Measurements from ENCODE around the gene ZMIZ1.
A peak's percentile ranks its signal among the peaks of the same experiment; 100 is the strongest.

Gene ZMIZ1

DNA sequence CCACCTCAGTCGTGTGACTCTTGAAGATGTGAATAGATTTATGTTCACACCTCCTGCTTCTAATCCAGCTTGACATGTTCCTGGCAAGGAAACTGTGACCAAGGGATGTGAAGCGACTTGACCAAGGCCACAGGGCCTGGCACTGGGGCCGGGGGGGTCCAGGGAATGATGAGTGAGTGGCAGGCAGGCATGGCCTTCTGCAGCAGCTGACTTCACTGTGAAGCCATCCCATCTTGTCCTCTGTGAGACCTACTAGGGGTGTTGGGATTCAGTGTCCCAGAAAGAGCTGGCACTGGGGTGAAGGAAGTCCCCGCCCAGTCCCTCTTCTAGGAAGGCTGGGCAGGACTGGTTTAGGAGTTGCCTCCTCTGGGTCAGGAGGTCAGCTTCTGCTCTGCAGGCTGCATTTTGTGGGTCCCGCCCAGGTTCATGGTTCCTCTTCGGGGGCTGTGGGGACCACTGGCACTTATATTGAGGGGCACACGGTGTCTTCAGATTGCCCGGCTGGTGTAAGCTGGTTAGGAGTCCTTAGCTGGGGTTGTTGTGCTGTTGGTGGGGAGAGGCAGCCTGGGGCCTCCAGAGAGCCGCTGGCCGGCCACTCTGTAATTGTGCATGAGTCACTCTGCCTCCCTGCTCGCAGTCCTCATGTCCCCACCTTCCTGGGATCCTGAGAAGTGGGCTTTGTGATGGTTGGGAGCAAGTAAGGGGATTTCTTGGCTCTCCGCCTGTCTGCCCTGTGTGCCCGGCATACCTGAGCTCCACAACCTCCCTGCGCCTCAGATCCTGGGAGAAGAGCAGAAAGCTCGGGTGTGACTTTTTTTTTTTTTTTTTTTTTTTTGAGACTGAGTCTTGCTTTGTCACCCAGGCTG lies 11.0 kb downstream of the ZMIZ1 start:
- no peak for DNase-seq (ENCODE audit: low spot score)

DNA sequence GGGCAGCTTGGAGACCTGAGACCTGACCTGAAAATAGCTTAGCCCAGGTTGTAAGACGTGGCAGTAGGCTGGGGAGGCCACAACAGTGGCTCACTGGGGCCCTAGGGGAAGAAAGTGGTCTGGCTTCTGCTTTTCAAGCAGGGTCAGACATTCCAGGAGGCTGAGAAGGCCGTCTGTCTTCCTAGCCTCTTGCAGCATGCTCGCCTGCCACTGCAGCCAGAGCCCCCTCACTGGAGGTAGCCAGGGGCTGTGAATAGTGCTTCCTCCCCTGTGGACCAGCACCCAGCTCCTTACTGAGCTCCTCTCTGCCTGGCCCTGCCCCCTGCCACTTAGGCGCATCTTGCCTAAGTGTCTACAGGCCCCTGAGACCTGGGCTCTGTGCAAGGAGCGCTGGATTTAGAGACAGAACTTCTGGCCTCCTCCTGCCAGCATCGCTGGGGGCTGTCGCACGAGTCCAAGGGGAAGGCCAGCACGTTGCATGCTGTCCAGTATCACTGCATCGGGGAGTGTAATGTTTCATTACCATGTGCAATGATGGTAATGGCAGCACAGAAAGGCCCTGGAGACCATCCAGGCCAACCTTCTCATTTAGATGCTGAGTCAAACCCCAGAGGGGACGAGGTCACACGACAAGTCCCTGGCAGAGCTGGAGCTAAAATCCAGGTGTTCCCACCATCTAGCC lies 12.7 kb downstream of the ZMIZ1 start:
- DNase-seq (ENCODE audit: low spot score): no peak

DNA sequence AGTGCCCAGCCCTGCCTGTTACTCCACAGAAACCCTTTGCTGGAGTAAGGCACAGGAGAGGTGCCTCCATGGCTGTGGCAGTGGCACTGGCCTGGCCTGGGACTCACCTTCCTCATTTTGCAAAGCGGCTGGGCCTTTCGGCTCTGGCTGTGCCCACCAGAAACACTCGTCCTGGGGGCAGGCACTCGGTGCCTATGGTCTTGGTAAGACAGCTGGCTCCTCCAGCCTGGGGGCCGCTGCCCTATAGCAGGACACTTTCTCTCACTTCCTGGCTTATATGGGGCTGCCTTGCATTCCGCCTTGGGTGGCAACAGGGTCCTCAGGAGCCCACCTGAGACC lies 13.2 kb downstream of the ZMIZ1 start:
- DNase-seq (ENCODE audit: low spot score): no peak

DNA sequence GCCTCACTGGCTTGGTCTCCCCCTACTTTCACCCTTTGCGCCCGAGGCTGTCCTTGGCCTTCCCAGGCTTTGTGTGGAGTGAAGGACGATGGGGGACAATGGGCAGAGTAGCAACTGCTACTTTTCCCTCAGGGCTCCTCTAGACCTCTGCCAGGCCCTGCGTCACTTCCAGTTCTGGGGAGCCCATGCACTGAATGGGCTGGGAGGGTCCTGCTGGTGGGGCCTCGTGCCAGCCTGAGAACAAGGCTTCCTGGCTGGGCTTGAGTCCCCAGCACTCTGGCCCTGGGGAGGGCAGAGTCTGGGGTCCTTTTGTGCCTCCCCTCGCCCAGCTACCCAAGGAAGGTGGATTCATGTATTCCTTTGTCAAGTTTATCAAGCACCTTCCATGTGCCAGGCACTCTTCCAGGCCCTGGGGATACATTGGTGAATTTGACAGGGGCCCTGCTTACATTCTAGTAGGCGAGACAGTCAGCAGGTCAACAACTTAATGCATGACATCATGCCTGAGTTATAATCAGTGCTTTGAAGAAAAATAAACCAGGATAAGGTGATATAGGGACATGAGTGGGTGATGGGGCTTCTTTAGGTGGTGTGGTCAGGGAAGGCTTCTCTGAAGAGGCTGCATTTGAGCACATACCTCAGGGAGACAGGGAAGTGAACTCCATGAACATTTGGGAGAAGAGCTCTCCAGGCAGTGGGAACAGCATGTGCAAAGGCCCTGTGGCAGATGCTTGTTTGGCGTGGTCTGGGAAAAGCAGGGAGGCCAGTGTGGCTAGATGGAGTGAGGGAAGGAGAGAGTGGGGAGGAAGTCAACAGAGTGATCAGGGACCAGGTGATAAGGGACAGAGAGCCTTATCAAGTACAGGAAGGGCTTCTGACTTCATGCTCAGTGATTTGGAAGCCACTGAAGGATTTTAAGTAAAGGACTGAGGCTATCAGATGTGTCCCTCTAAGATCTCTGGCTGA lies 14.1 kb downstream of the ZMIZ1 start:
- no peak for DNase-seq (ENCODE audit: low spot score)

DNA sequence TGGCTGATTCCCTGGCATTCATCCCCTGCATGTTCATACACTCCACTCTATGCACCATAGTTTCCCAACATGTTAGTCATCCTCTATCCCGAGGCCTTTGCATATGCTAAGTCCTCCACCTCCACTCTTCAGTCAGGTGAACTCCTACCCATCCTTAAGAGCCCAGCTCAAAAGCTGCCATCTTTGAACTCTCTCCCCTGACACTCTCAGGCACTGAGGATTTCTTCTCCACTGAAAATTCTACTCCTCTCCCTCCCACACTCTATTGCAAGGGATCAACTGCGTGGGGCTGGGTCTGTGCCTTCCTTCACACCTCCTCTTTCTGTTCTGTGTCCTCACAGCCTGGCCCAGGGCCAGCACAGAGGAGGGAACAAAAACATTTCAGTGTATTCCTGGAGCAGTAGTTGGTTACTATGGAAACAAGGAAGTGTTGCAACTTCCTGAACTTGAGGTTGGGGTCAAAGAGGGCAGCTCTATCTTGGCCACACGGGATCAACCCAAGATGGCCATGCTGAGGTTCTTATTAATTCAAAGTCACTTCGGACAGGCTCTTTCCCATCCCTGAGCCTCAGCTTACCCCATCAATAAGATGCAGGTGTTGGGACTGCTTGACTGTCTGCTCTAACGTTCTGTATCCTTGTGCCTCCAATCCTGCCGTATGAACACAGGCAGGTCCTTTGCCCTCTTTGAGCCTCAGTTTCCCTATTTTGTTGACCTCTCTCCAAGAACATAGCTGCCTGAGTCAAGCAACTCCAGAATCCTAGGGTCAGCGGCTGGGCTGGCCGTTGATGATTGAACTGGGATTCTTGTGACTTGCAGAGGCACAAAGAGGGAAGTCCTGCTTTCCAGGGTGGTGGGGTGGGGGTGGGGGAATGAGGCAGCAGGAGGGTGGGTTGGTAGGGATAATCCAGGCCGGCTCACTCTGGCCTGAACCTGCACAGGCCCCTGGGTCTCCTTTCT lies 15.5 kb downstream of the ZMIZ1 start:
- DNase-seq (ENCODE audit: low spot score): peak; percentile 95

DNA sequence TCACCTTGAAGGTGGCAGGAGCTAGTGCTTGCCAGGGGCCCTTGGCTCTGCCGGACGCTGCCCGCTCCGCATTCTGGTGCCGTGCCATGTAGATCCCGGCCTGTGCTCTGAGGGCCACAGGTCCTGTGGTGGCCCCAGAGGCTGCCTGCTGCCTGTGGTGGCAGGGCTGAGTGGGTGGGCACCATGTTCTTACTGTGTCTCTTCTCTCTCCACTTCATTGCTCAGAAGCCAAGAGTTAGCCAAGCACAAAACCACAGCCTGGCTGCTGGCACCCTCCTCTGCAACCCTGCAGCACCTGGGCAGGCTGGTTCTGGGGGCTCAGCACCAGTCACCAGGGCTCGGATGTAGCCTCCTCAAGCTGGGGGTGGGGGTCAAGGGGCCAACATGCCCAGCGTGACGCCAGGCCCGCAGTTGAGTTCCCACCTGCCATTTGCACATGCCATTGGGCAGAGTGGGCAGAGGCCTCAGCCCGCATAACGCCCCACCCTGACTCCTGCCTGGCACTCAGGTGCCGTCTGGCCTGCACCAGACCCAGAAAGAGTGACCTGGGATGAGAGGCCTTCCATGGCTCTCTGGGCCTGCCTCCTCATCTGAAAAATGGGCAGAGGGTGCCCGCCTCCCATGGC lies 16.3 kb downstream of the ZMIZ1 start:
- no peak for DNase-seq (ENCODE audit: low spot score)

DNA sequence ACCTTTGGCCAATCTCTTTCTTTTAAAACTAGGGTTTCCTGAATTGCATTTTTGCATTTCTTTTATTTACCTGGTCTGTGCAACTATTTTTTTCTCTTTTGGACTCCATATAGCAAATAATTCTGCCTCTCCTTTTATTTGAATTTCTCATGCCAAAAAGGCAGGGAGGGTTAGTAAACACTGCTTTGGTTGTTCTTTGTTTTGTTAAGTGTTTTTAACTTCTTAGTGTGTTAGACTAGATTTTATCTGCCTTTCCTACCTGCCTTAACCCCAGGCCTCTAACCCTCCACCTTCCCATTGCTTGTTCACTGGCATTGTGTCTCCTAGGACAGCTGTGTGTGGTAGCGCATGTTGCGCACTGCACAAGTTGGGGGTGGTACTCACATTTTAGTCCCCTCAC lies 18.1 kb downstream of the ZMIZ1 start:
- DNase-seq (ENCODE audit: low spot score): no peak

DNA sequence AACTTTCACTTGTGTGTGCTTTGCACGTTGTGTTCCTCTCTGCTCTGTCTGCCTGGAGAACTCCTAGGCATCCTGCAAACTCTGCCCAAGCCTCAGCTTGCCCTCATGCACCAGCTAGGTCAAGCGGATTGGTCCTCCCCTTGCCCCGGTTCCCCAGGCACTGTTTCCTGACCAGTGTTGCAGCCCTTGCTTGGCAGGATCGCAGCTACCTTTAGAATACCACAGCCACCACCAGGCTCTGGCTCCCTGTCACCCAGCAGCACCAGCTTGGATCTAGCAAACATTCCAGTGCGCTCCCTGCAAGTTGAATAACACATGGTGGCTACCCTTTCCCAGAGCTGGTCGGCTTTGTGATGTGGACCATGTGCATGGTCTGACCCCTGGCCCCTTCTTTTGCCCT lies 19.0 kb downstream of the ZMIZ1 start:
- no peak for DNase-seq (ENCODE audit: low spot score)

DNA sequence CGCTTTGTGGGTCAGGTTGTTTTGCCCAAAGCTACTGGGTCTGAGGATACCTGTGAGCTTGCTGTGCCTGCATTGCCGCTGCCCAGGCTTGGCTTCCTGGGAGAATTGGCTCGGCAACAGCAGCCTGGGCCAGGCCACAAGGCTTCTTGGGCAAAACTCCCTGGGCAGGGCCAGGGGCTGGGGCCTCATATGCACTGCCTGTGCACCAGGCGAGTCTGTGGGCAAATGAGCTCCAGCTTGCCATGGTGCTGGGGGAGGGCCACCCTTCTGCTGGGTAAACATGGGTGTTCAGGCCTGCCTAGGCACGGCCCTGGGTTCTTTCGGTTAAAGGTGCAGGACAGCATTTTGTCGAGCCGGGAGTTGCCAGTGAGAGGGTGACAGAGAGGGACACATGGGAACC lies 19.4 kb downstream of the ZMIZ1 start:
- DNase-seq (ENCODE audit: low spot score): no peak

DNA sequence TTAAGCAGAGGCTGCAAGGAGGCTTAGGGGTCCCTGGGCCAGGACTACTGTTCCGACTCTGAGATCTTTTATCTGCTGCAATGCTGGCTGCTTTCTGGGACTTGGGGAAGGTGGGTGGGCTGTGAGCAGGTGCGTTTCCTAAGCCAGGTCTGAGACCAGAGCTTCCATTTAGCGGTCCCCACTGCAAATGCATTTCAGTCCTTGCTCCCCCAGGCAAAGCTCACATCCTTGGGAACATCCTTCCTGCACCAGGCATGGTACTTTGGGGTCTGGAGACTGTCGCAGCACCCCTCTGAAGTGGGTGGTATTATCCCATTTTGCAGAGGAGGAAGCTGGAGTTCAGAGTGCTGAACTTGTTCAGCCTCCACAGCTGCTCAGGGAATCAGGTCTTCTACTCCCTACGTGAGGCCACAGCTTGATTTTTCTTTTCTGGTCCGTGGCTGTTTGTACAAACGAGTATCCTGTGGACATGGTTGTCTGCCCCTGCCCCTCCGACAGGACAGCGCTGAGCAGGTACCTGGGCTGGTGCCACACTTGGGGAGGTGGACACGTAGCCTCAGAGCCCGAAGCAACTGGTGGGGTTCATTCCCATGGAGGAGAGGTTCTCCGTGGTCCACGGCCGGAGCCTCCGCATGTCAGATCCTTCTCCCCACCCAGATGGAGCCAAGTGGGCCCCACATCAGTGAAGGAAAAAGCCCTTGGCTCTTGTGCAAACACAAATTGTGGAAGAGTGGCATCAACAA lies 20.0 kb downstream of the ZMIZ1 start:
- DNase-seq (ENCODE audit: low spot score): no peak

DNA sequence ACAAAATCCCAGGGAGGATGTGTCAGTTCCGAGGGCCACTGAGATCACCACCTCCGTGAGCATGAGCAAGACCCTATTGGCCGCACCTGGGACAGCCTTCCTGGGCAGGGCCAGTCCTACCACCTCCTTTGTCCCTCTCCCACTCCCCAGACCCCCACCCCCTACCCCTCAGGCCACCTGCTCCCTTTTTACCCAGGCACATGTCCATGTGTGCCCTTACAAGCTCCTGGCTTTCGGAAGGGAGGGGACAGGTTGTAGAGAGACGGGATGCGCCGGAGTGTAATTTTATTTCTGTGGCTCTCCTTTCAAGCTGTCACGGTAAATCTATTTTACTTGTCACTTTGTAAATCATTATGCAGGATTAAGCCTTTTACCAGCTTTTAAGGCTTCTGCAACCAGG lies 20.9 kb downstream of the ZMIZ1 start:
- DNase-seq (ENCODE audit: low spot score): no peak

DNA sequence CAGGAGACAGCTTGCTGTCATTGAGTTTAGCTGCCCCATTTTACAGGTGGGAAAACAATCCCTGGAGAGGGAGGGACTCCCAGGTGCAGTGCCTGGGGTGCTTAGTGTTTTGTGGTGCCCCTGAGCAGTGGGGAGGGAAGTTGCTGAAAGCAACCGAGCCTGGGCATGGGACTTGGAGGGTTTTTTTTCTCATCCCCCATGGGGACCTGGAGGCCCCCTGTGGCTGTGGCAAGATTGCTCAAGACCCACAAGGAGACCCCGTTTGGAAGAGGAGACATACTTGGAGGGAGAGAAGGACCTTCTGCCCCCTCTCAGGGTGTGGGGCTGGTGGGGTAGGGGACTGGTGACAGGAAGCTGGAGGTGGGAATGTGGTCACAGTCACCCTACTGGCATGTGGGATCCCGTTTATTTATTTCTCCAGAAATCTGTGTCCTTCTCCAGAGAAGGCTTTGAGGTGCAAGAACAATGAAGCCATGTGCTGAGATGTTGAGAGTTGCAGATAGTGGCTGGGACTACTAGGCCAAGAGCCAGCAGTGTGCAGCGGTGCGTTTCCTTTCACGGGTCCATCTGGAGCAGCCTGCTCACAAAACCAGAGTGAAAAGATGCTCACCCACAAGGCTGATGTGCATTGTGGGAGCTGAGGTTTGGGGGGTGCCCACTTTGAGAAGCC lies 21.5 kb downstream of the ZMIZ1 start:
- DNase-seq (ENCODE audit: low spot score): no peak

DNA sequence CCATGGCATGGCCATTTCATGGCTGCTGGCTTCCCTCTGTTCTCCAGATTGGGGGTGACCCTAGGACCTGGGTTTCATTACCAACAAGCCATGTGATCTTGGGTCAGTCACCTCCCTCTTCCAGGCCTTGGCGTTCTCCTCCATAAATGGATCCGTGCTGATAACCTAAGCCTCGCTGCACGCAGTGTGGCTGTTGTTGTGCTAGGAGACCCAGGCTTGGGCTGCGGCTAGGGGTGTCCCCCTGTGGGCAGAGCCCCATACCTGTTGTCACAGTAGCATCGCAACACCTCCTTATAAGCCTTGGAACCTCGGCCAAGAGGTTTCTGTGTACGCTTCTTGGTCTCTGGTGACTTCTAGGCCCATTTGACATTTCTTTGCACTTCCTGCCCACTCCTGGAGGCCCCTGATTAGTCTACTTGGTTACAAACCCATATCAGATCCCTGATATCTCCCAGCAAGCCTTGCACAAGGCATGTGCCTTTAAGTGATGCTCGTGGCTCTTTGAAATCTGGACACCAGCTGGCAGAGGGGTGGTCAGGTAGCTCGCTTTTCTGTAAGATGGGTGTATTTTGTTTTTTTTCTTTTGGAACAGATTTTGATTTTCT lies 23.6 kb downstream of the ZMIZ1 start:
- DNase-seq (ENCODE audit: low spot score): no peak

DNA sequence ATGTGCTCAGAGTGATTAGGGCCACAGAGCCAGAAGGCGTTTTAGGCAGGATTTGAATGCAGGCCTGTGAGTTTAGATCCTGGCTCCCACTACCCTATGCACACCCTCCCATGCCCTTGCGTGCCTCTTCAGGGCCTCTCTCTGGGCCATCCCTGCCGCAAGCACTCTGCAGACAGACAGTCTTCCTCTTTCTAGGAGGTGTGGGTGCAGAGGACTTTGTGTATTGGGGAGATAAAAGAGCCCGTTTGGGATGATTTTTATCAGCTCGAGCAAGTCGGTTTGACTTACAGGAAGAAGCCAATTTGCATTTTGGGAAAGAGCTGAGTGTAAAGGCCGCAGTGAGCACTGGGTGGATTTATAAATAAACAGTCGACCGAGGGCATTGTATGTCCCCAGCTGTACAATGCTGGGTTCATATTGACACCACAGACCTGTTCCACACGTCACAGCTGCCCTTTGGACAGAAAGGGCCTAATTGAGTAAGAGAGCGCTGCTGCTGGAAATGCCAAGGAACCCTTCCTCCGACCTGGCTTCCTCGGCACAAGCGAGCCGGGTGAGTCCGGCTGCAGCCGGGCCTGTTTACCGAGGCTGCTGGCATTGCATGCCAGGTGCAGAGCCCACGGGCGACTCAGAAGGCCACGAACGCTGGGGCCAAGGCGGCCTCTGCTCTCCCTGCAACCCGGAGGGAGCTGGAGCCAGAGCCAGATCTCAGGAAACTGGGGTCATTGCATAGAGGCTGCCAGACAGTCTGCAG lies 25.1 kb downstream of the ZMIZ1 start:
- no peak for DNase-seq (ENCODE audit: low spot score)

DNA sequence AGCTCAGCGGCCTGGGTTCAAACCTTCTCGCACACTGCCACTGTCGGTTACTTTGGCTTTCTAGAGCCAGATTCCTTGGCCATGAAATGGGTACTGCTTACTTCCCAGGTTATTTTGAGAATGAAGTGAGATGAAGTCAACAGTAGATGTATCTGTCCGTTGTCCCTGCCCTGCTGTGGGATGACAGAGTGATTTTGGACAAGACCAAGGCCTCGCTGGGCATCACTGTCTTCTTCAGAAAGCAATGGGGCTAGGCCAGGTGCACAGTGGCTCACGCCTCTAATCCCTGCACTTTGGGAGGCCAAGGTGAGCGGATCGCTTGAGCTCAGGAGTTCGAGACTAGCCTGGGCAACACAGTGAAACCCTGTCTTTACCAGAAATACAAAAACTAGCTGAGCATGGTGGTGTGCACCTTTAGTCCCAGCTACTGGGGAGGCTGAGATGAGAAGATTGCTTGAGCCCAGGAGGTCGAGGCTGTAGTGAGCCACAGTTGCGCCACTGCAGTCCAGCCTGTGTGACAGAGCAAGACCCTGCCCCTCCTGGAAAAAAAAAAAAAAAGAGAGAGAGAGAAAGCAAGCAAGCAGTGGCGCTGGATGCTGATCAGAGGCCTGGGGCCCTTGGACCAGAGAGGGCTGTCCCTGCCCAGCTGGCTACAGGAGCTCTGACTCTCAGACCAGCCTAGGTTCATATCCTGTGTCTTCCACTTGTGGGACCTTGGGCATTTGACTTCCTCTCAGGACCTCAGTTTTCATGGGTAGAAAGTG lies 25.8 kb downstream of the ZMIZ1 start:
- DNase-seq (ENCODE audit: low spot score): no peak

DNA sequence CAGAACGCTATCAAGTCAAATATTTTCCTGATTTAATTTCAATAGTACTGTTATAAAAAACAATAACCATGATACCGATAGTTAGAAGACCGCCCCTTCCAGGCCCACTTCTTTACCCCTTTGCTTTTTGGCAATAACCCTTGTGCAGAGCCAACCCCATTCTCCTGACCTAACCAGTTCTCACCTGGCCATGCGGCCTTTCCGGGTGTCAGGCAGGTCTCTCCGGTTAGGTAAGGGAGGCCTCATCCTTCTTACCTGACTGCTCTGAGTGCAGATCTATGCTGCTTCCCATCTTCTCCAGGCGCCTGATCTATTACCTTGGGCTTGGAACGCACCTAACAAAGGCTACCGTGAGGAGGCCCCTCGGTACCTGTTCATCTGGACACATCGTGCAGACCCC lies 26.6 kb downstream of the ZMIZ1 start:
- no peak for DNase-seq (ENCODE audit: low spot score)

DNA sequence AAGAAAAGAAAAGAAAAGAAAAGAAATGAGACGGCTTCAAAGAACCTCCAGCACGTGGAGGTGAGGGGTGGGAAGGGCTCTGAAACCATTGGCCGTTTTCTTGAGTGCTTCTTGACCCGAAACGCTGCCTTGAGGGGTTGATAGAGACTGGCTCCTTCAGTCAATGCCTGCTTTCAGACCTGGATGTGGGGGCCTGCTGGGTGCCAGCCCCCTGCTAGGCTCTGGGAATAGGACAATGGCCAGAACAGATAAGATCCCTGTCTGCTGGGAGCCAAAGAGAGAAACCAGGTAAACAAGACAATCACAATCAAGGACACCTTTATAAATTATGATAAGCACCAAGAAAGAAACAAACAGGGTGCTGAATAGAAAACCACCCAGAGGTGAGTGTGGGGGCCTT lies 27.7 kb downstream of the ZMIZ1 start:
- no peak for DNase-seq (ENCODE audit: low spot score)

All from kidney capillary endothelial cell (primary cell).